Activated T-cell treated with anti-CD3 and anti-CD28 coated beads for 48 hours (primary cell): ENCODE measurements around the gene NOL9.

Experiments used
- DNase-seq: peaks from one replicate; pipeline ENCODE4 v3.0.0-alpha.2; 2020; ENCODE audit warnings: low read depth

NOL9 gene

DNA sequence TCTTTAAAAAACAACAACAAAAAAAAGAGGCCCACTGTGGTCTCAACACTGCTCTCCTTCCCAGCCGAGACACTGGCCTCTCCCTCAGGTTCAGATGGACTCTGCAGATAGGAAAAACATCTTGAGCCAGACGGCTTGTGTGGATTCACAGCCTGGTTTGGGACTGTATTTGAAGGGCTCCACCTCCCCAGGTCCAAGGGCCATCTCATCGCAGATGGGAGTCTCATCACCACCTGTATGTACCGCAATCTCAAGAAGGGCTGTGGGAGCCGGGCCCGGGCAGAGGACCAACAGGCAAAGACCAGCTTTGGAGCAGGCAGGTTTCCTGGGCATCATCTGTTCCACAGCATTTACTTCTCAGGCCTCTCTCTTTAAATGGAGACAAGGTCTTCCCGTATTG, 35.7 kb upstream of the NOL9 start:
- DNase-seq, result no peak

- DNase-seq, result no peak
These were observed 34.7 kb upstream of the NOL9 start for GRCh38 chr1:6588893-6589520.

DNA sequence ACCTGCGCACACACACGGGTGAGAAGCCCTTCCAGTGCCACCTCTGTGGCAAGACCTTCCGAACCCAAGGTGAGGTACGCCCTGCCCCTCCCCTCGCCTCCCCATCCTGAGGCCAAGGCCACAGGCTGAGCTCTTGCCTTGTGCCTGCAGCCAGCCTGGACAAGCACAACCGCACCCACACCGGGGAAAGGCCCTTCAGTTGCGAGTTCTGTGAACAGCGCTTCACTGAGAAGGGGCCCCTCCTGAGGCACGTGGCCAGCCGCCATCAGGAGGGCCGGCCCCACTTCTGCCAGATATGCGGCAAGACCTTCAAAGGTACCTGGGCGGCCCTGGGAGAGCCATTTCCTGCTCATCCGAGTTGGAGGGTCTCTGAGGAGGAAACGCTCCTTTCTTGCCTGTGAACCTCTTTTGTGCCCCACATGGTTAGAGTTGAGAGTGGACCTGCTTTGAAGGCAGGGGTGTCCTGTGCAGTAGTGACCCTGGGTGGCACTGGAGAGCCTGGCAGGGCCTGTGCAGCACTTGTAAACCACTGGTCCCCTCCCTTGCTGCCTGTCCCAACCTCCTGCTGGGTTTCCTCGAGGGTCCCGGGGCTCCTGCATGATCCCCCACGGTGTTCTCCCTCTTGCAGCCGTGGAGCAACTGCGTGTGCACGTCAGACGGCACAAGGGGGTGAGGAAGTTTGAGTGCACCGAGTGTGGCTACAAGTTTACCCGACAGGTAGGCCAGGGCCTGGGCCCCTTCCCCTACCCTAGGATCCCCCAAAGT, 34.0 kb upstream of the NOL9 start:
- no peak for DNase-seq

GRCh38 chr1:6587261-6588005, 33.1 kb upstream of the NOL9 start:
- no peak for DNase-seq

- no peak for DNase-seq
These were observed 32.1 kb upstream of the NOL9 start for GRCh38 chr1:6586404-6586816.

DNA sequence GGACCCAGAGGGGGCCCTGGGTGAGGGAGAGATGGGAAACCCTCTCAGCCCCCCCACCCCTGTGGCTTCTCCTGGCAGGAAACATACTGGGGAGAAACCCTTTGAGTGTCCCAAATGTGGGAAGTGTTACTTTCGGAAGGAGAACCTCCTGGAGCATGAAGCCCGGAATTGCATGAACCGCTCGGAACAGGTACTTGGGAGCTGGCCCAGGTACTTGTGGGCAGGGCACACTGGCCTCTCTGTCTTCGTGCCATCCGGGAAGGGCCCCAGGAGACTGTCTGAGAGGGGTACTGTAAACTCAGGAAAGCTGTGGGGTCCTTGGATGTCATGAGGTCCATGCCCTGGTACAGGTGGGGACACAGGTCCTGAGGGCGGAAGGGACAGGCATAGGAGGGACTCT, 31.5 kb upstream of the NOL9 start:
- no peak for DNase-seq

DNA sequence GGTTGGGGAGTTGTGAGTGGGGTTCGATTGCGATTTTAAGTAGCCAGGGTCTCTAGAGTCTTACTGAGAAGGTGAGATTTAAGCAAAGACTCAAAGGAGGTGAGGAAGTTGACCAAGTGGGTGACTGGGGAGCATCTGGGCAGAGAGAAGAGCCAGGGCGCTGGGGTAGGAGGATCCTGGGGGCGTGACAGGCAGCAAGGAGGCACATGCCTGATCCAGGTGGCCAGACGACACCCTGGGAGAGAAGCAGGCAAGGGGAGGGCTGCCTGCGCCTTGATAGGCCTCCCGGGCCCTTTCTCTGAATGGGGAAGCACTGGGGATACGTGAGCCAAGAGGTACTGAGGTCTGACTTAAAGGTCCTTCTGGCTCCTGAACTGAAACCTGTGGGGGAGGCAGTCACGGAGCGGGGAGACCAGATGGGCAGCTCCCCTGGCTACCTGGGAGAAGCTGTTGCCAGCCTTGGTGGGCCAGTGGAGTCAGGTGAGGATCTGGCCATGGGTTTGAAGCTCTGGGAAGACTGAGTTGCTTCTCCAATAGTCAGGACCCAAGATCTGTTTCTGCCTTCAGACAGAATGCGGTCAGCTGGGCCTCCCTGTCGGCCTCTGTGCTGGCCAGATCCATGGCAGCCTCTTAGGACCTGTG, 30.9 kb upstream of the NOL9 start:
- no peak for DNase-seq

DNA sequence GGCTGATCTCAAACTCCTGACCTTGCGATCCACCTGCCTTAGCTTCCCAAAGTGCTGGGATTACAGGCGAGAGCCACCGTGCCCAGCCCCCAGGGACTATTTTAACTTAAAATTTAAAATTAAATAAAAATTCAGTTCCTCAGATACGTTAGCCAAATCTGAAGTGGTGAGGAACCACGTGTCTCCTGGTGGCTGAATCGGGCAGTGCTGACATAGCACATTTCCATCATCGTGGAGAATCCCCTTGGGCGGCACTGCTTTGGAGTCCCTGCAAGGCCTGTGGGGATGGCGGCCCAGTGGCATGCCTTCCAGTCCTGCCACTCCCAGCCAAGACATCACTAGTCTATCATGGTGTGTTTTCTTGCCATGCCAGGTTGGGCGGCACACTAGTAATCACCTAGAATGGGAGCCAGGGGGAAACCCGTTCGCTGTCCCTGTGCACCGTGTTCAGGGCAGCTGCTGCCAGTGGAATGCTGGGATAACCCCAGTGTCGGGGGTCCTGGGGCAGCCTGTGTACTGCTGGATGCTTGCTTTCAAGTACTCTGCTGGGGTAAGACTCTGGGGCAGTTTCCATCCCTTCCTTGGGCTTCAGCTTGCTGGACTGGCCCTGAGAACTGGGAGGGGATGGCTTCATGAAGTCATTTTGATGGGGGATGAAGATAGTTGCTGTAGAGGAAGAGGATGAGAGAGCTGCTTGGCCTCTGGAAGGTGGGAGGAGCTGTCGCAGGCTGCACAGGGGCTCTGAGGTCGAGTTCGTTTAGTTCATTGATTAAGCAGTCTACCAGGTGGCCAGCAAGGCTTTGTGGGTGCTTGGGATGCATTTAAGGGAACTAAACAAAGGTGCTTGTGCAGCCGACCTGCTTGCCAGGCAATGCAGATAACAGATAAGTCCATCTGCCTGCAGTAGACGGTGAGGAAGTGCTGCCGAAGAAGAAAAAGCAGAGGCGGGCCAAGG, 30.1 kb upstream of the NOL9 start:
- no peak for DNase-seq

GRCh38 chr1:6582370-6582769, 28.1 kb upstream of the NOL9 start:
- DNase-seq, result no peak

- no peak for DNase-seq
These were observed 27.4 kb upstream of the NOL9 start for GRCh38 chr1:6581561-6582305.

GRCh38 chr1:6580593-6581409, 26.5 kb upstream of the NOL9 start:
- DNase-seq, result no peak

DNA sequence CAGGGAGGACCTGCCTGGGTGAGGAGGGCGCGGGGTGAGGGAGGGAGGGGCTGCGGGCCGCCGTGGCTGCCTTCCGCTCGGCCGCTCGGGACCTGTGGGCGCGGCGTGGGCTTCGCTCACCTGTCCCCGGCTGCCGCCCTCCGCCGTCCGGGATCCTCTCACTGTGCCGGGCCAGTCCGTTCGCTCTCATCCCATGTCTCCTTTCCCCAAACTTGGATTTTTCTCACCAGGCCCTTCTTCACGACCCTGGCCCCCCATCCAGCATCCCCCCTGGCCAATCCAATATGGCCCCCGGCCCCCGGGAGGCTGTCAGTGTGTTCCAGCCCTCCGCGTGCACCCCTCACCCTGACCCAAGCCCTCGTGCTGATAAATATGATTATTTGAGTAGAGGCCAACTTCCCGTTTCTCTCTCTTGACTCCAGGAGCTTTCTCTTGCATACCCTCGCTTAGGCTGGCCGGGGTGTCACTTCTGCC, 25.8 kb upstream of the NOL9 start:
- no peak for DNase-seq

- peak; percentile 98 for DNase-seq
These were observed 25.2 kb upstream of the NOL9 start, which contains the start of gene ZBTB48 for GRCh38 chr1:6579374-6580118. ZBTB48 (plus strand) TSS chr1:6579994; CDS start chr1:6580610, 616 bp downstream.

DNA sequence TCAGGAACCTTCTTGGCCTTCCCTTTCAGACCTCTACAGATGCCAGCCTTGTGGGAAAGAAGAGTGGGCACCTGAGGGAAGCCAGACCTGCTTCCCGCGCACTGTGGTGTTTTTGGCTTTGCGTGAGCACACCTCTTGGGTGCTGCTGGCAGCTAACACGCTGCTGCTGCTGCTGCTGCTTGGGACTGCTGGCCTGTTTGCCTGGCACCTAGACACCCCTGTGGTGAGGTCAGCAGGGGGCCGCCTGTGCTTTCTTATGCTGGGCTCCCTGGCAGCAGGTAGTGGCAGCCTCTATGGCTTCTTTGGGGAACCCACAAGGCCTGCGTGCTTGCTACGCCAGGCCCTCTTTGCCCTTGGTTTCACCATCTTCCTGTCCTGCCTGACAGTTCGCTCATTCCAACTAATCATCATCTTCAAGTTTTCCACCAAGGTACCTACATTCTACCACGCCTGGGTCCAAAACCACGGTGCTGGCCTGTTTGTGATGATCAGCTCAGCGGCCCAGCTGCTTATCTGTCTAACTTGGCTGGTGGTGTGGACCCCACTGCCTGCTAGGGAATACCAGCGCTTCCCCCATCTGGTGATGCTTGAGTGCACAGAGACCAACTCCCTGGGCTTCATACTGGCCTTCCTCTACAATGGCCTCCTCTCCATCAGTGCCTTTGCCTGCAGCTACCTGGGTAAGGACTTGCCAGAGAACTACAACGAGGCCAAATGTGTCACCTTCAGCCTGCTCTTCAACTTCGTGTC, 24.5 kb upstream of the NOL9 start:
- no peak for DNase-seq

GRCh38 chr1:6577831-6578525, 23.7 kb upstream of the NOL9 start:
- no peak for DNase-seq

DNA sequence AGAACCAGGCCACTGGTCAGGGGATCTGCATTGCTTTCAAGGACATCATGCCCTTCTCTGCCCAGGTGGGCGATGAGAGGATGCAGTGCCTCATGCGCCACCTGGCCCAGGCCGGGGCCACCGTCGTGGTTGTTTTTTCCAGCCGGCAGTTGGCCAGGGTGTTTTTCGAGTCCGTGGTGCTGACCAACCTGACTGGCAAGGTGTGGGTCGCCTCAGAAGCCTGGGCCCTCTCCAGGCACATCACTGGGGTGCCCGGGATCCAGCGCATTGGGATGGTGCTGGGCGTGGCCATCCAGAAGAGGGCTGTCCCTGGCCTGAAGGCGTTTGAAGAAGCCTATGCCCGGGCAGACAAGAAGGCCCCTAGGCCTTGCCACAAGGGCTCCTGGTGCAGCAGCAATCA, 20.5 kb upstream of the NOL9 start:
- DNase-seq, result no peak

GRCh38 chr1:6574025-6574620, 19.8 kb upstream of the NOL9 start:
- no peak for DNase-seq
